SU-DHL-6 (cell line): ENCODE measurements around the gene DRGX.

Source experiments
- CTCF ChIP-seq: fragments of 200-600 bp; sonication (generic); IDR thresholded peaks from one replicate; pipeline ENCODE4 v1.5.1; 2017; ENCODE audit warnings: antibody characterized with exemption, mild to moderate bottlenecking, low read length, moderate library complexity; ENCODE audit not compliant: insufficient read depth, poor library complexity, severe bottlenecking
- EZH2phosphoT487 ChIP-seq: fragments of 200-600 bp; sonication (generic), shearing (Covaris generic); conservative IDR thresholded peaks from 2 replicates; pipeline ENCODE4 v1.6.1; 2018; ENCODE audit warnings: mild to moderate bottlenecking, antibody characterized with exemption, low read length, moderate library complexity, mixed read lengths

GRCh38 chr10:49426490-49427360 lies 30.8 kb upstream of the DRGX start:
- no peak for TF ChIP-seq CTCF
- TF ChIP-seq EZH2phosphoT487: no peak
